Sigmoid colon (tissue), 7 donors: ENCODE measurements around the gene FBXO48. TPM values are rescaled to one million over a fixed set of nuclear protein-coding genes. Genes with fewer than 3 reads are reported as not detected.

Experiments
- DNase-seq: peaks from one replicate; pipeline ENCODE4 v3.0.0-alpha.2; 2019
- H3K27ac ChIP-seq, 4 donors: fragments of 200-600 bp; sonication (generic); one replicate each; pipeline ENCODE4 v1.5.1; 2016 to 2019; ENCODE audit warnings: mild to moderate bottlenecking in 1 of 4
- H3K27me3 ChIP-seq, 3 donors: fragments of 200-600 bp; sonication (generic); one replicate each; pipeline ENCODE4 v1.5.1; 2019; ENCODE audit warnings: mild to moderate bottlenecking in 1 of 3
- H3K36me3 ChIP-seq, 4 donors: fragments of 200-600 bp; sonication (generic); one replicate each; pipeline ENCODE4 v1.5.1; 2016 to 2019
- H3K4me1 ChIP-seq, 4 donors: fragments of 200-600 bp; sonication (generic); one replicate each; pipeline ENCODE4 v1.5.1; 2017 to 2019
- H3K4me3 ChIP-seq, 4 donors: fragments of 200-600 bp; sonication (generic); one replicate each; pipeline ENCODE4 v1.5.1; 2017 to 2019; ENCODE audit warnings: mild to moderate bottlenecking in 2 of 4, moderate library complexity in 1 of 4
- H3K9me3 ChIP-seq, 4 donors: fragments of 200-600 bp in 3 of 4; sonication (generic) in 3 of 4; one replicate each; pipeline versions ENCODE4 v1.5.1 to v1.6.1; 2013 to 2019
- CTCF ChIP-seq, 4 experiments: fragments of 450-650 bp in 3 of 4; fragments of 200-600 bp in 1 of 4; IDR thresholded peaks; one replicate each; pipeline ENCODE4 v1.5.1; 2016 to 2019; ENCODE audit warnings: antibody characterized with exemption in 4 of 4, mild to moderate bottlenecking in 3 of 4, moderate library complexity in 2 of 4
- EP300 ChIP-seq, 4 donors: sonication (generic); formaldehyde crosslinking; IDR thresholded peaks; one replicate each; pipeline ENCODE4 v1.6.1; 2017; ENCODE audit warnings: antibody characterized with exemption in 4 of 4
- POLR2A ChIP-seq, 2 donors: fragments of 450-650 bp; IDR thresholded peaks; one replicate each; pipeline ENCODE4 v1.6.1; 2016; ENCODE audit warnings: antibody characterized with exemption in 2 of 2, mild to moderate bottlenecking in 2 of 2, moderate library complexity in 2 of 2
- POLR2AphosphoS5 ChIP-seq, 4 donors: sonication (generic); formaldehyde crosslinking; IDR thresholded peaks; one replicate each; pipeline ENCODE4 v1.6.1; 2017; ENCODE audit warnings: antibody characterized with exemption in 4 of 4
- WGBS, 2 donors: extraction: QIAGEN DNeasy Blood & Tissue Kit; methylation state at CpG; one replicate each; pipeline ENCODE4 v1.1.7; 2013; 5-methylcytosine and 5-hydroxymethylcytosine counted together
- intact Hi-C: fragments of 100-400 bp; cut with DNase I; formaldehyde crosslinking; loops from one replicate; pipeline ENCODE4 v1.15.1; 2023
- polyA plus RNA-seq, 3 donors: library from polyadenylated mRNA; stranded (reverse); fragments of 200-250 nt; gene quantifications; one replicate each; pipeline ENCODE4 v1.2.3, GENCODE V29; 2013
- total RNA-seq, 4 donors: library from RNA; depleted of rRNA; stranded (reverse); fragments of >200 nt; gene quantifications; one replicate each; pipeline ENCODE4 v1.1.0, GENCODE V29; 2016
- donor health status: healthy with polysubstance abuse.
- donor health status: Bipolar disorder and iron deficiency.
- donor health status: healthy.

Gene FBXO48
- total and polyA plus RNA-seq, 7 donors, result 0.55 to 1.2 (median 0.70) TPM

- no peak for DNase-seq
Observed at GRCh38 chr2:68420254-68420910, 46.7 kb downstream of the FBXO48 start.

GRCh38 chr2:68418855-68419254 is 48.2 kb downstream of the FBXO48 start:
- Histone ChIP-seq H3K36me3 (no peaks in the 10 kb centered on the region), H3K27ac (no peak overlapping the region), H3K27me3 (no peaks in the 10 kb centered on the region), H3K4me3 (no peak overlapping the region), H3K9me3 (no peaks in the 10 kb centered on the region), H3K4me1 (no peaks in the 10 kb centered on the region)
- 78 to 91% methylated on average over 3 of the region's 3 CpGs for WGBS, 2 donors
- TF ChIP-seq POLR2A (IDR thresholded peaks at IDR 0.05) (no peak), POLR2AphosphoS5 (IDR thresholded peaks at IDR 0.05) (no peak), EP300 (IDR thresholded peaks at IDR 0.05) (no peak)
- DNase-seq, result no peak
- intact Hi-C loops, result no loop called here

More at GRCh38 chr2:68420254-68420910, 46.7 kb downstream of the FBXO48 start:
- H3K36me3 ChIP-seq, result no peaks in the 10 kb centered on the region
- H3K27me3 ChIP-seq, result no peaks in the 10 kb centered on the region
- H3K9me3 ChIP-seq, result no peaks in the 10 kb centered on the region
- intact Hi-C loops, result no loop called here
- WGBS, 2 donors, result 67 to 72% methylated on average over 3 of the region's 3 CpGs
- H3K4me3 ChIP-seq, result no peak overlapping the region
- H3K4me1 ChIP-seq, result no peaks in the 10 kb centered on the region
- H3K27ac ChIP-seq, result no peak overlapping the region
- TF ChIP-seq POLR2A (IDR thresholded peaks at IDR 0.05), result no peak
- no peak for TF ChIP-seq CTCF (IDR thresholded peaks at IDR 0.05)
- TF ChIP-seq POLR2AphosphoS5 (IDR thresholded peaks at IDR 0.05), result no peak
- no peak for TF ChIP-seq EP300 (IDR thresholded peaks at IDR 0.05)

GRCh38 chr2:68418419-68418818 is 48.7 kb downstream of the FBXO48 start:
- DNase-seq, result no peak
- no peaks in the 10 kb centered on the region for H3K4me1 ChIP-seq
- no peaks in the 10 kb centered on the region for H3K27me3 ChIP-seq
- no peaks in the 10 kb centered on the region for H3K36me3 ChIP-seq
- no peak overlapping the region for H3K27ac ChIP-seq
- H3K4me3 ChIP-seq, result no peak overlapping the region
- no peaks in the 10 kb centered on the region for H3K9me3 ChIP-seq
- WGBS, 2 donors, result 50 to 55% methylated on average over 1 of the region's 1 CpG
- TF ChIP-seq POLR2A (IDR thresholded peaks at IDR 0.05) (no peak), POLR2AphosphoS5 (IDR thresholded peaks at IDR 0.05) (no peak), EP300 (IDR thresholded peaks at IDR 0.05) (no peak), CTCF (IDR thresholded peaks at IDR 0.05) (no peak)
- intact Hi-C loops, result no loop called here

GRCh38 chr2:68417926-68418325 is 49.2 kb downstream of the FBXO48 start:
- 48 to 89% methylated on average over 1 of the region's 1 CpG for WGBS, 2 donors
- Histone ChIP-seq H3K4me3 (no peak overlapping the region), H3K36me3 (no peaks in the 10 kb centered on the region), H3K27me3 (no peaks in the 10 kb centered on the region), H3K4me1 (no peaks in the 10 kb centered on the region), H3K9me3 (no peaks in the 10 kb centered on the region), H3K27ac (no peak overlapping the region)
- no peak for TF ChIP-seq CTCF (IDR thresholded peaks at IDR 0.05)
- TF ChIP-seq POLR2AphosphoS5 (IDR thresholded peaks at IDR 0.05), result no peak
- no peak for TF ChIP-seq EP300 (IDR thresholded peaks at IDR 0.05)
- TF ChIP-seq POLR2A (IDR thresholded peaks at IDR 0.05), result no peak
- intact Hi-C loops, result no loop called here
- no peak for DNase-seq

- TF ChIP-seq POLR2AphosphoS5 (IDR thresholded peaks at IDR 0.05) (no peak), EP300 (IDR thresholded peaks at IDR 0.05) (no peak)
- no peaks in the 10 kb centered on the region for H3K27me3 ChIP-seq
- H3K27ac ChIP-seq, result no peak overlapping the region
- no peak for DNase-seq
- 93 to 96% methylated on average over 9 of the region's 9 CpGs for WGBS, 2 donors
- H3K36me3 ChIP-seq, result no peaks in the 10 kb centered on the region
- H3K4me1 ChIP-seq, result no peaks in the 10 kb centered on the region
- no peaks in the 10 kb centered on the region for H3K9me3 ChIP-seq
- no peak overlapping the region for H3K4me3 ChIP-seq
- intact Hi-C loops, result no loop called here
Observed at GRCh38 chr2:68416081-68416675, 50.9 kb downstream of the FBXO48 start.
